GM18519 (cell line): ENCODE data around the gene VCAM1.
"Not testable (repeated sequence)": the region's sequence is repeated elsewhere in the genome, so short reads cannot be mapped to it uniquely, and the experiment has no call there.

Experiments
- ATAC-seq: cut with Tn5 transposase; IDR thresholded peaks from one replicate; pipeline ENCODE4 v1.9.1; 2021; ENCODE audit warnings: mild to moderate bottlenecking, moderate library complexity; ENCODE audit not compliant: unreplicated experiment, low FRiP score

The VCAM1 gene

GRCh38 chr1:100769906-100770646 is 50.5 kb downstream of the VCAM1 start:
- ATAC-seq = no peak

DNA sequence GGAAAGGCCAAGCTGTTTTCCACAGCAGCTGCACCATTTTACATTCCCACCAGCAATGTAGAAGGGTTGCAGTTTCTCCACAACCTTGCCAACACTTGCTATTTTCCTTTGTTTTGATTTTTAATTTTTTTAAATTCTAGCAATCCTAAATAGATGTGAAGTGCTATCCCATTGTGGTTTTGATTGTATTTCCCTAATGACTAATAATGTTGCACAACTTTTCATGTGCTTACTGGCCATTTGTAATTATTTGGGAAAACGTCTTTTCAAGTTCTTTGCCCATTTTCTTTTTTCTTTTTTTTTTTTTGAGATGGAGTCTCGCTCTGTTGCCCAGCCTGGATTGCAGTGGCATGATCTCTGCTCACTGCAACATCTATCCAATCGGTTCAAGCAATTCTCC is 53.9 kb downstream of the VCAM1 start:
- ATAC-seq = no peak

GRCh38 chr1:100774370-100774769 is 54.8 kb downstream of the VCAM1 start:
- no peak for ATAC-seq

GRCh38 chr1:100775483-100775882 is 55.9 kb downstream of the VCAM1 start:
- no peak for ATAC-seq

DNA sequence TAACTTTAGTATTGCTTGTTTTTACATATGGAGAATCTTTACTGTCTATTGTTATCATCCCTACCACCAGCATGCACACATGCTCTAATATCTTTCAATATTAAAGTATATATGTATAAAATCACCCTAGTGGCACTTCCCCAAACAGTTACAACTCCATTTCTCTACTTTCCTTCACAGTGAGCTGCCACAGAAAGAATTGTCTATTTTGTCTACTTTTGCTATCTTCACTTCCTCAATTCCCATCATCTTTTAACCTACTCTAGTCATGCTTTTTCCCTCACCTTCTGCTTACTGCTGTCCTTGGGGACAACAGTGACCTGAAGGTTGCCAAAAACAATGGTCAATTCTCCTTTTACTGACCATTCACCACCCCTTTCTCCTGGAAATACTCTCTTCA is 59.2 kb downstream of the VCAM1 start:
- no peak for ATAC-seq

GRCh38 chr1:100780814-100781213 is 61.3 kb downstream of the VCAM1 start:
- ATAC-seq = no peak

- not testable (repeated sequence) for ATAC-seq
Observed at GRCh38 chr1:100781728-100782127, 62.2 kb downstream of the VCAM1 start.

- ATAC-seq = no peak
Observed at GRCh38 chr1:100782473-100783039, 63.0 kb downstream of the VCAM1 start.

GRCh38 chr1:100785470-100786052 is 66.0 kb downstream of the VCAM1 start:
- no peak for ATAC-seq

- no peak for ATAC-seq
Observed at GRCh38 chr1:100786870-100787269, 67.3 kb downstream of the VCAM1 start.
